IMR-90 (cell line): Measurements from ENCODE around the gene APP. TPM values are rescaled to one million over a fixed set of nuclear protein-coding genes. Genes with fewer than 3 reads are reported as not detected.

Source experiments
- ATAC-seq: fragments of 200-7000 bp; cut with Tn5 transposase; 2 replicates; pipeline ENCODE4 v1.9.1; 2020; ENCODE audit warnings: low read depth, mild to moderate bottlenecking, moderate library complexity
- BruUV-seq: library from RNA; stranded (reverse); fragments of 400-500 nt; replicated peaks from 2 replicates; lab custom pipeline; 2021; lab: Mats Ljungman, UMichigan
- CTCF ChIA-PET: fragments of 300-600 bp; formaldehyde crosslinking; extraction: SDS; loops from one replicate; lab custom pipeline; 2021; ENCODE audit warnings: antibody characterized with exemption; lab: Yijun Ruan, JAX
- POLR2A ChIA-PET: fragments of 300-600 bp; sonication (Branson Sonifier 250); formaldehyde crosslinking; loops from one replicate; lab custom pipeline; 2022; ENCODE audit warnings: antibody characterized with exemption; ENCODE audit not compliant: unreplicated experiment; lab: Charles Lee
- DNase-seq: peaks from one replicate; pipeline ENCODE4 v3.0.0; 2013
- H2AFZ ChIP-seq: replicated peaks from 2 replicates; pipeline ENCODE3; 2013; ENCODE audit warnings: low read length, mild to moderate bottlenecking; ENCODE audit not compliant: poor library complexity
- H2AK5ac ChIP-seq: 2 replicates; pipeline ENCODE4 v1.6.1; 2013; ENCODE audit warnings: low read depth, low read length, inconsistent platforms
- H2AK9ac ChIP-seq: replicated peaks from 2 replicates; pipeline ENCODE3; 2013; ENCODE audit warnings: mild to moderate bottlenecking, low read depth, low read length, moderate library complexity; ENCODE audit not compliant: poor library complexity
- H2BK120ac ChIP-seq: 2 replicates; pipeline ENCODE4 v1.6.1; 2013; ENCODE audit warnings: low read depth, low read length, inconsistent platforms
- H2BK15ac ChIP-seq: 3 replicates; pipeline ENCODE4 v1.6.1; 2013; ENCODE audit warnings: low read depth, low read length, inconsistent platforms
- H2BK20ac ChIP-seq: 2 replicates; pipeline ENCODE4 v1.6.1; 2013; ENCODE audit warnings: low read depth, mild to moderate bottlenecking, inconsistent platforms, low read length, moderate library complexity
- H2BK5ac ChIP-seq: 2 replicates; pipeline ENCODE4 v1.6.1; 2013; ENCODE audit warnings: mild to moderate bottlenecking, low read depth, low read length, inconsistent platforms; ENCODE audit not compliant: poor library complexity, severe bottlenecking
- H3K14ac ChIP-seq: replicated peaks from 2 replicates; pipeline ENCODE4 v1.6.1; 2013; ENCODE audit warnings: low read depth, low read length, inconsistent platforms
- H3K18ac ChIP-seq: 2 replicates; pipeline ENCODE4 v1.6.1; 2013; ENCODE audit warnings: low read depth, low read length, control low read depth
- H3K23ac ChIP-seq: 2 replicates; pipeline ENCODE4 v1.6.1; 2013; ENCODE audit warnings: low read depth, low read length, inconsistent platforms
- H3K27ac ChIP-seq: 2 replicates; pipeline ENCODE4 v1.5.1; 2013; ENCODE audit warnings: mild to moderate bottlenecking, control low read depth, low read length; ENCODE audit not compliant: insufficient read depth
- H3K27me3 ChIP-seq: 2 replicates; pipeline ENCODE4 v1.6.1; 2013; ENCODE audit warnings: low read length; ENCODE audit not compliant: control insufficient read depth, insufficient read depth
- H3K36me3 ChIP-seq: 2 replicates; pipeline ENCODE4 v1.6.1; 2013; ENCODE audit warnings: low read length, mixed read lengths; ENCODE audit not compliant: control insufficient read depth, insufficient read depth
- H3K4ac ChIP-seq: 2 replicates; pipeline ENCODE4 v1.6.1; 2013; ENCODE audit warnings: low read depth, low read length, inconsistent platforms
- H3K4me1 ChIP-seq: 2 replicates; pipeline ENCODE4 v1.6.1; 2013; ENCODE audit warnings: low read length, mixed read lengths; ENCODE audit not compliant: control insufficient read depth, insufficient read depth
- H3K4me2 ChIP-seq: 2 replicates; pipeline ENCODE4 v1.6.1; 2013; ENCODE audit warnings: low read depth, mild to moderate bottlenecking, control low read depth, low read length, moderate library complexity
- H3K4me3 ChIP-seq: 2 replicates; pipeline ENCODE4 v1.5.1; 2013; ENCODE audit warnings: low read depth, mild to moderate bottlenecking, control low read depth, low read length, moderate library complexity; ENCODE audit not compliant: insufficient read depth
- H3K56ac ChIP-seq: 2 replicates; pipeline ENCODE4 v1.6.1; 2013; ENCODE audit warnings: low read length, inconsistent platforms; ENCODE audit not compliant: insufficient read depth; ENCODE audit errors: extremely low read depth
- H3K79me1 ChIP-seq, 2 experiments: 2 replicates each; pipeline ENCODE4 v1.6.1; 2013; ENCODE audit warnings: low read length in 2 of 2, inconsistent platforms in 1 of 2, low read depth in 1 of 2
- H3K9ac ChIP-seq: 2 replicates; pipeline ENCODE4 v1.6.1; 2013; ENCODE audit warnings: low read depth, low read length, control low read depth
- H3K9me1 ChIP-seq: 2 replicates; pipeline ENCODE4 v1.6.1; 2013; ENCODE audit warnings: low read length, inconsistent platforms; ENCODE audit not compliant: insufficient read depth
- H3K9me3 ChIP-seq: 2 replicates; pipeline ENCODE4 v1.6.1; 2013; ENCODE audit warnings: low read length; ENCODE audit not compliant: control insufficient read depth, insufficient read depth
- H4K20me1 ChIP-seq: 2 replicates; pipeline ENCODE4 v1.6.1; 2013; ENCODE audit warnings: low read length, inconsistent platforms; ENCODE audit not compliant: insufficient read depth
- H4K5ac ChIP-seq: 2 replicates; pipeline ENCODE4 v1.6.1; 2013; ENCODE audit warnings: mild to moderate bottlenecking, low read depth, low read length, control low read depth
- H4K8ac ChIP-seq, 2 experiments: 2 replicates each; pipeline ENCODE4 v1.6.1; 2013; ENCODE audit warnings: low read depth in 2 of 2, low read length in 2 of 2, control low read depth in 1 of 2, inconsistent platforms in 1 of 2
- H4K91ac ChIP-seq: 2 replicates; pipeline ENCODE4 v1.6.1; 2013; ENCODE audit warnings: low read depth, low read length, inconsistent platforms; ENCODE audit not compliant: insufficient read depth
- MAFK ChIP-seq: IDR thresholded peaks from 2 replicates; pipeline ENCODE4 v1.6.1; 2012; ENCODE audit warnings: low read depth, low read length, improper control_type of control experiment
- MXI1 ChIP-seq: IDR thresholded peaks from 2 replicates; pipeline ENCODE4 v1.6.1; 2012; ENCODE audit warnings: low read depth, mild to moderate bottlenecking, low read length, moderate library complexity, borderline replicate concordance
- USF2 ChIP-seq: fragments of 150-350 bp; IDR thresholded peaks from 2 replicates; pipeline ENCODE4 v1.6.1; 2017; ENCODE audit warnings: mild to moderate bottlenecking, antibody characterized with exemption, low read length, low read depth
- WGBS, 2 experiments: methylation state at CpG; one replicate each; pipeline versions ENCODE4 v1.1.5 to v1.1.7; 2013; ENCODE audit warnings: missing lambda C conversion rate in 2 of 2; ENCODE audit not compliant: insufficient read length in 1 of 2; ENCODE audit errors: extremely low coverage in 2 of 2; 5-methylcytosine and 5-hydroxymethylcytosine counted together
- dilution Hi-C: fragments of 300-500 bp; cut with HindIII; formaldehyde crosslinking; loops from one replicate; pipeline ENCODE4 v1.14.3; 2018; ENCODE audit warnings: low sequenced_read_pairs; ENCODE audit not compliant: unreplicated experiment
- in situ Hi-C: fragments of 300-500 bp; cut with MboI; formaldehyde crosslinking; loops from 3 replicates; pipeline ENCODE4 v1.14.3; 2019; ENCODE audit warnings: low sequenced_read_pairs, inconsistent platforms, mixed read lengths
- intact Hi-C: fragments of 100-400 bp; cut with micrococcal nuclease; formaldehyde crosslinking; loops from 2 replicates; pipeline ENCODE4 v1.10.0; 2022
- polyA plus RNA-seq, 3 experiments: library from polyadenylated mRNA; depleted of rRNA; stranded (reverse); fragments of >200 nt; gene quantifications; 2 replicates each; pipeline ENCODE4 v1.2.3, GENCODE V29; 2012; ENCODE audit warnings: low replicate concordance in 1 of 3
- total RNA-seq: library from RNA; depleted of rRNA; stranded (reverse); fragments of >200 nt; gene quantifications from 2 replicates; pipeline ENCODE4 v1.2.3, GENCODE V29; 2012

Gene APP
- total and polyA plus RNA-seq, 2 of the 4 experiments (the other 2 are of a cell fraction) = 191 to 530 TPM

- dilution Hi-C loops (no loop called here), intact Hi-C loops (no loop called here), in situ Hi-C loops (no loop called here)
- no peak overlapping the region for H3K4me2 ChIP-seq
- peaks cover 32 to 56% of the 10 kb centered on the region in 2 experiments for H3K79me1 ChIP-seq
- H4K8ac ChIP-seq = no peak overlapping the region
- H2BK15ac ChIP-seq = no peak overlapping the region
- CTCF ChIA-PET = no interaction called here
- H3K9me1 ChIP-seq = peaks cover 9% of the 10 kb centered on the region; the same call in 1 of the 2 replicates
- H3K4me3 ChIP-seq = no peak overlapping the region
- no peak overlapping the region for H2BK5ac ChIP-seq
- no peak overlapping the region for H2AK9ac ChIP-seq
- H3K18ac ChIP-seq = no peak overlapping the region
- WGBS, 2 experiments = no CpG with 5 or more reads among the region's 6 CpGs
- no peak for DNase-seq
- POLR2A ChIA-PET = no interaction called here
- no peaks in the 10 kb centered on the region for H3K9me3 ChIP-seq
- H3K4ac ChIP-seq = no peak overlapping the region
- H3K56ac ChIP-seq = no peak overlapping the region
- no peak overlapping the region for H4K5ac ChIP-seq
- BruUV-seq = no TSS peak
- TF ChIP-seq MAFK = no peak
- TF ChIP-seq MXI1 = no peak
- no peak for TF ChIP-seq USF2
- H3K27me3 ChIP-seq = no peaks in the 10 kb centered on the region
- no peak overlapping the region for H3K23ac ChIP-seq
- peaks cover 5% of the 10 kb centered on the region for H3K36me3 ChIP-seq
- H3K4me1 ChIP-seq = peaks cover 2% of the 10 kb centered on the region
- peaks cover 5% of the 10 kb centered on the region; the same call in 1 of the 2 replicates for H4K20me1 ChIP-seq
- H2BK20ac ChIP-seq = no peak overlapping the region
- no peak overlapping the region for H4K91ac ChIP-seq
- no peak overlapping the region for H3K14ac ChIP-seq
- no peak overlapping the region for H2BK120ac ChIP-seq
- H2AK5ac ChIP-seq = no peak overlapping the region
- no peak overlapping the region for H3K27ac ChIP-seq
- H3K9ac ChIP-seq = no peak overlapping the region
- H2AFZ ChIP-seq = no peak overlapping the region
- no peak for ATAC-seq
Measured at GRCh38 chr21:26089730-26090129, 80.8 kb downstream of the APP start.
